GM12873 (cell line): ENCODE results near the gene CNDP2.

ENCODE experiments used
- TF ChIP-seq, protein P1 (sequence below): IDR thresholded peaks from 2 replicates; pipeline ENCODE4 v1.5.1; 2012; ENCODE audit warnings: low read depth, mild to moderate bottlenecking, moderate library complexity, low read length, control low read depth; ENCODE audit not compliant: insufficient read depth; ENCODE audit errors: missing control alignments

CNDP2 gene

GRCh38 chr18:74495581-74496507, at the start of gene CNDP2:
CNDP2 (plus strand) TSS chr18:74496363; CDS start chr18:74499974, 3,611 bp downstream.
- TF ChIP-seq, protein P1, sequence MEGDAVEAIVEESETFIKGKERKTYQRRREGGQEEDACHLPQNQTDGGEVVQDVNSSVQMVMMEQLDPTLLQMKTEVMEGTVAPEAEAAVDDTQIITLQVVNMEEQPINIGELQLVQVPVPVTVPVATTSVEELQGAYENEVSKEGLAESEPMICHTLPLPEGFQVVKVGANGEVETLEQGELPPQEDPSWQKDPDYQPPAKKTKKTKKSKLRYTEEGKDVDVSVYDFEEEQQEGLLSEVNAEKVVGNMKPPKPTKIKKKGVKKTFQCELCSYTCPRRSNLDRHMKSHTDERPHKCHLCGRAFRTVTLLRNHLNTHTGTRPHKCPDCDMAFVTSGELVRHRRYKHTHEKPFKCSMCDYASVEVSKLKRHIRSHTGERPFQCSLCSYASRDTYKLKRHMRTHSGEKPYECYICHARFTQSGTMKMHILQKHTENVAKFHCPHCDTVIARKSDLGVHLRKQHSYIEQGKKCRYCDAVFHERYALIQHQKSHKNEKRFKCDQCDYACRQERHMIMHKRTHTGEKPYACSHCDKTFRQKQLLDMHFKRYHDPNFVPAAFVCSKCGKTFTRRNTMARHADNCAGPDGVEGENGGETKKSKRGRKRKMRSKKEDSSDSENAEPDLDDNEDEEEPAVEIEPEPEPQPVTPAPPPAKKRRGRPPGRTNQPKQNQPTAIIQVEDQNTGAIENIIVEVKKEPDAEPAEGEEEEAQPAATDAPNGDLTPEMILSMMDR, result no peak

GRCh38 chr18:74446631-74447403, 49.3 kb upstream of the CNDP2 start:
- TF ChIP-seq, protein P1, result no peak

- TF ChIP-seq, protein P1, result no peak
Observed at GRCh38 chr18:74447404-74448152, 48.6 kb upstream of the CNDP2 start.

GRCh38 chr18:74450626-74451025, 45.5 kb upstream of the CNDP2 start:
- TF ChIP-seq, protein P1, result no peak

DNA sequence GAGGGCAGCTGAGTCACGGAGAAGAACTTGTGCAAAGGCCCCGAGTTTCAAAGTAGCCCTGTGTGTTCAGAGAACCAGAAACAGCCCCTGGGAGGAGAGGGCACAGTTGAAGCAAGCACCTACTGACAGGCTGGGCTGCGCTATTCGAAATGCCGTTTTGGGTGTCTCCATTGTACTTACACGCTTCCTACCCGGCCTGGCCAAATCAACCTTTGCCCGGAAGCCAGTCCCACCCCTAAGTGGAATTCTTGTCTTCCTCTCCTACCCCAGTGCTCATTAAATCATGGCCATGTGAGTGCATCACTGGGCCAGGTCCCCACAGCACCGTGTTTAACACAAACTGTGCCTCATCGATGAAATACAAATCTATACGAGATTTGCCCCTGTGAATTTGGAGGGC, 45.0 kb upstream of the CNDP2 start:
- TF ChIP-seq, protein P1, result no peak

GRCh38 chr18:74453016-74453566, 43.1 kb upstream of the CNDP2 start:
- TF ChIP-seq, protein P1, result no peak
